Mucosa of descending colon (tissue), 3 donors: ENCODE results near the gene LRP1B. TPM values are rescaled to one million over a fixed set of nuclear protein-coding genes. Genes with fewer than 3 reads are reported as not detected.

ENCODE experiments used
- ATAC-seq: fragments of 200-7000 bp; cut with Tn5 transposase; one replicate; pipeline ENCODE4 v1.9.1; 2020; ENCODE audit warnings: mild to moderate bottlenecking, moderate library complexity
- DNase-seq, 3 donors: peaks; one replicate each; pipeline ENCODE4 v3.0.0-alpha.2; 2020
- H3K36me3 ChIP-seq: fragments of 200-600 bp; one replicate; pipeline ENCODE4 v1.8.0; 2021; ENCODE audit warnings: low read depth, mild to moderate bottlenecking
- H3K4me1 ChIP-seq: fragments of 200-600 bp; one replicate; pipeline ENCODE4 v1.8.0; 2021; ENCODE audit warnings: low read depth, mild to moderate bottlenecking
- H3K4me3 ChIP-seq: fragments of 200-600 bp; one replicate; pipeline ENCODE4 v1.8.0; 2021; ENCODE audit warnings: mild to moderate bottlenecking
- H3K9me3 ChIP-seq: fragments of 200-600 bp; one replicate; pipeline ENCODE4 v1.8.0; 2021; ENCODE audit warnings: mild to moderate bottlenecking
- CTCF ChIP-seq: fragments of 200-600 bp; IDR thresholded peaks from one replicate; pipeline ENCODE4 v1.8.0; 2022; ENCODE audit warnings: antibody characterized with exemption, mild to moderate bottlenecking
- intact Hi-C, 2 donors: fragments of 100-400 bp; cut with DNase I in 1 of 2; cut with micrococcal nuclease in 1 of 2; formaldehyde crosslinking; loops; one replicate each; pipeline versions ENCODE4 v1.11.0 to v1.11.1; 2022; cut with DNase I, micrococcal nuclease
- total RNA-seq, 3 donors: library from RNA; stranded (reverse); fragmentation: NEBNext Ultra II Directional in 2 of 3; extraction: Animal tissue kit (Norgen Biotek cat#: 25700) in 2 of 3; gene quantifications; one replicate each; pipeline versions ENCODE4 v1.2.1 to v1.2.4, GENCODE V29; 2021 to 2023
- donor health status: DM: no; HTN: no; CAD: no; lungs with moderate emphysema.
- donor health status: DM: no; HTN: no; CAD: no.
- donor health status: DM: no; HTN: yes; CAD: no.

The LRP1B gene
- total RNA-seq, 3 donors from 2014 or later: 0.12 to 1.6 (median 0.20) TPM

- no peaks in the 10 kb centered on the region for H3K9me3 ChIP-seq
- DNase-seq: no peak
- intact Hi-C loops: no loop called here
- H3K4me3 ChIP-seq: no peak overlapping the region
- no peak for TF ChIP-seq CTCF
- no peaks in the 10 kb centered on the region for H3K36me3 ChIP-seq
- ATAC-seq: no peak
- H3K4me1 ChIP-seq: no peaks in the 10 kb centered on the region
Measured at GRCh38 chr2:141513853-141514252, 617.0 kb downstream of the LRP1B start.

GRCh38 chr2:141508806-141509595 is 621.8 kb downstream of the LRP1B start:
- intact Hi-C loops: no loop called here
- H3K36me3 ChIP-seq: no peaks in the 10 kb centered on the region
- no peaks in the 10 kb centered on the region for H3K9me3 ChIP-seq
- no peak for TF ChIP-seq CTCF
- no peak for DNase-seq
- H3K4me1 ChIP-seq: no peaks in the 10 kb centered on the region
- no peak for ATAC-seq
- no peak overlapping the region for H3K4me3 ChIP-seq

- no peak overlapping the region for H3K4me3 ChIP-seq
- TF ChIP-seq CTCF: no peak
- intact Hi-C loops: no loop called here
- no peaks in the 10 kb centered on the region for H3K4me1 ChIP-seq
- no peak for ATAC-seq
- H3K9me3 ChIP-seq: no peaks in the 10 kb centered on the region
- no peak for DNase-seq
- H3K36me3 ChIP-seq: no peaks in the 10 kb centered on the region
Measured at GRCh38 chr2:141508086-141508752, 622.6 kb downstream of the LRP1B start.

GRCh38 chr2:141506135-141506534 is 624.7 kb downstream of the LRP1B start:
- no peak for DNase-seq

GRCh38 chr2:141501752-141502151 is 629.1 kb downstream of the LRP1B start:
- DNase-seq: no peak
- H3K36me3 ChIP-seq: no peaks in the 10 kb centered on the region
- no peak for TF ChIP-seq CTCF
- H3K4me3 ChIP-seq: no peak overlapping the region
- H3K4me1 ChIP-seq: no peaks in the 10 kb centered on the region
- ATAC-seq: no peak
- intact Hi-C loops: no loop called here
- no peaks in the 10 kb centered on the region for H3K9me3 ChIP-seq

More at GRCh38 chr2:141506135-141506534, 624.7 kb downstream of the LRP1B start:
- Histone ChIP-seq H3K4me1 (no peaks in the 10 kb centered on the region), H3K4me3 (no peak overlapping the region), H3K9me3 (no peaks in the 10 kb centered on the region), H3K36me3 (no peaks in the 10 kb centered on the region)
- no peak for TF ChIP-seq CTCF
- intact Hi-C loops: no loop called here
- no peak for ATAC-seq
